ENCODE measurements around the gene NFKBIE. TPM values are rescaled to one million over a fixed set of nuclear protein-coding genes. Genes with fewer than 3 reads are reported as not detected.

Gene NFKBIE
- total RNA-seq, 2 experiments from 2014 or later = 17.2 to 19.9 TPM

GRCh38 chr6:44230034-44230675 lies 35.2 kb downstream of the NFKBIE start:
- ChIA-PET CTCF (interaction anchor here (0.5 to 1.0 kb wide), 3 partner anchors 17 to 600 kb away, joined by 3 to 4 read pairs (median 4); no protein-coding TSS in a partner anchor), POLR2A (no interaction called here)
- Mint-ChIP-seq H3K36me3 (ENCODE audit: low read depth) (peaks cover 45% of the 10 kb centered on the region), H3K9me3 (ENCODE audit: low read depth) (no peaks in the 10 kb centered on the region), H3K4me1 (peaks cover 5% of the 10 kb centered on the region), H3K27me3 (no peaks in the 10 kb centered on the region), H3K27ac (no peak overlapping the region), H3K4me3 (no peak overlapping the region)
- ATAC-seq (no peak), DNase-seq (no peak)
- intact Hi-C loops (cut with DNase I, micrococcal nuclease) = no loop called here

DNA sequence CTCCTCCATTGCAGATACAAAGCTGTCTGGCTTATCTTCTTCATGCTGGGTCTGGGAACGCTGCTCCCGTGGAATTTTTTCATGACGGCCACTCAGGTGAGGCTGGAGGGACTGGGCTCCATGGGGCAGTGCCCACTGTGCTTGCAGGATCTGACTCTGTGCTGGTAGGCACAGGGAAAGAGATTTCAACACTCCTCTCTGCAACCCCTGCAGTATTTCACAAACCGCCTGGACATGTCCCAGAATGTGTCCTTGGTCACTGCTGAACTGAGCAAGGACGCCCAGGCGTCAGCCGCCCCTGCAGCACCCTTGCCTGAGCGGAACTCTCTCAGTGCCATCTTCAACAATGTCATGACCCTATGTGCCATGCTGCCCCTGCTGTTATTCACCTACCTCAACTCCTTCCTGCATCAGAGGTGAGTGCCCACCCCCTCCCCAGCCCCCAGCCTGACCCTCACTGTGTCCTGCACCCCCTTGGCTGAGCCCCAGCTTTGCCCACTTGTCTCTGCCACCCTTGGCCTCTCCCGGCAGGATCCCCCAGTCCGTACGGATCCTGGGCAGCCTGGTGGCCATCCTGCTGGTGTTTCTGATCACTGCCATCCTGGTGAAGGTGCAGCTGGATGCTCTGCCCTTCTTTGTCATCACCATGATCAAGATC lies 35.8 kb downstream of the NFKBIE start:
- no peak overlapping the region for H3K4me3 Mint-ChIP-seq
- ChIA-PET POLR2A (no interaction called here), CTCF (no interaction called here)
- H3K4me1 Mint-ChIP-seq = peaks cover 12% of the 10 kb centered on the region
- H3K9me3 Mint-ChIP-seq (ENCODE audit: low read depth) = no peaks in the 10 kb centered on the region
- no peaks in the 10 kb centered on the region for H3K27me3 Mint-ChIP-seq
- H3K27ac Mint-ChIP-seq = no peak overlapping the region
- ATAC-seq (no peak), DNase-seq (no peak)
- intact Hi-C loops (cut with DNase I, micrococcal nuclease) = no loop called here
- H3K36me3 Mint-ChIP-seq (ENCODE audit: low read depth) = peaks cover 46% of the 10 kb centered on the region

DNA sequence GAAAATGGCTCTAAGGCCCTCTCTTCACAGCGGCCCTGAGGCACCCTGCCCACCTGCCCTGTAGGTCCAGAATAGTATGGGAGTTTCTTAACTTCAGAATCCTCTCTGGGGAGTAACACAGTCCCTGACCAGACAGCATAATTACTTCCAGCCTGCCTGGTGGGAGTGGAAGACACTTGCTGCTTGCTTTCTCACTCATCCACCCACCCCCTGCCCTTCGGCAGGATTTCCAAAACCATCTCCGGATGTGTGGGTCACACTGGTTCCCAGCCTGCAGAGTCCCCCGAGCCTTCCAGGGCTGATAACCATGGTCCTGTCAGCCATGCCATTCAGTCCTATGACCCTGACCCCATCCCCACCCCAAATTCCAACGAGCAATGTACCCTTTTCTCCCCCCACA lies 36.5 kb downstream of the NFKBIE start:
- Mint-ChIP-seq H3K4me3 (no peak overlapping the region), H3K4me1 (peaks cover 15% of the 10 kb centered on the region), H3K9me3 (ENCODE audit: low read depth) (no peaks in the 10 kb centered on the region), H3K27me3 (no peaks in the 10 kb centered on the region), H3K36me3 (ENCODE audit: low read depth) (peaks cover 45% of the 10 kb centered on the region), H3K27ac (no peak overlapping the region)
- ChIA-PET CTCF (no interaction called here), POLR2A (interaction anchor here (0.9 kb wide), 1 partner anchor 18 kb away, joined by 4 read pairs; the partner anchor contains the start of gene HSP90AB1)
- DNase-seq (no peak), ATAC-seq (no peak)
- intact Hi-C loops (cut with DNase I, micrococcal nuclease) = no loop called here

GRCh38 chr6:44228433-44228832 lies 36.9 kb downstream of the NFKBIE start:
- H3K36me3 Mint-ChIP-seq (ENCODE audit: low read depth) = peaks cover 41% of the 10 kb centered on the region
- DNase-seq = no peak
- H3K9me3 Mint-ChIP-seq (ENCODE audit: low read depth) = no peaks in the 10 kb centered on the region
- ChIA-PET CTCF (interaction anchor here (0.7 kb wide), 1 partner anchor 744 kb away, joined by 4 read pairs; no protein-coding TSS in a partner anchor), POLR2A (interaction anchor here (0.6 to 0.9 kb wide), 3 partner anchors 16 to 79 kb away, joined by 3 to 4 read pairs (median 3); partner anchors contain the start of gene HSP90AB1)
- H3K4me1 Mint-ChIP-seq = peaks cover 15% of the 10 kb centered on the region
- no peak overlapping the region for H3K4me3 Mint-ChIP-seq
- intact Hi-C loops (cut with DNase I, micrococcal nuclease) = no loop called here
- H3K27ac Mint-ChIP-seq = no peak overlapping the region
- no peaks in the 10 kb centered on the region for H3K27me3 Mint-ChIP-seq
- ATAC-seq = no peak

- H3K4me1 Mint-ChIP-seq = peaks cover 16% of the 10 kb centered on the region
- no peak overlapping the region for H3K4me3 Mint-ChIP-seq
- intact Hi-C loops (cut with DNase I, micrococcal nuclease) = no loop called here
- ChIA-PET POLR2A (interaction anchor here (0.6 to 0.9 kb wide), 3 partner anchors 15 to 79 kb away, joined by 3 to 4 read pairs (median 3); partner anchors contain the start of gene HSP90AB1), CTCF (interaction anchor here (0.7 kb wide), 1 partner anchor 744 kb away, joined by 4 read pairs; no protein-coding TSS in a partner anchor)
- DNase-seq (no peak), ATAC-seq (no peak)
- H3K27me3 Mint-ChIP-seq = no peaks in the 10 kb centered on the region
- peaks cover 40% of the 10 kb centered on the region for H3K36me3 Mint-ChIP-seq (ENCODE audit: low read depth)
- no peaks in the 10 kb centered on the region for H3K9me3 Mint-ChIP-seq (ENCODE audit: low read depth)
- H3K27ac Mint-ChIP-seq = no peak overlapping the region
These were observed 37.3 kb downstream of the NFKBIE start for GRCh38 chr6:44228031-44228430.

DNA sequence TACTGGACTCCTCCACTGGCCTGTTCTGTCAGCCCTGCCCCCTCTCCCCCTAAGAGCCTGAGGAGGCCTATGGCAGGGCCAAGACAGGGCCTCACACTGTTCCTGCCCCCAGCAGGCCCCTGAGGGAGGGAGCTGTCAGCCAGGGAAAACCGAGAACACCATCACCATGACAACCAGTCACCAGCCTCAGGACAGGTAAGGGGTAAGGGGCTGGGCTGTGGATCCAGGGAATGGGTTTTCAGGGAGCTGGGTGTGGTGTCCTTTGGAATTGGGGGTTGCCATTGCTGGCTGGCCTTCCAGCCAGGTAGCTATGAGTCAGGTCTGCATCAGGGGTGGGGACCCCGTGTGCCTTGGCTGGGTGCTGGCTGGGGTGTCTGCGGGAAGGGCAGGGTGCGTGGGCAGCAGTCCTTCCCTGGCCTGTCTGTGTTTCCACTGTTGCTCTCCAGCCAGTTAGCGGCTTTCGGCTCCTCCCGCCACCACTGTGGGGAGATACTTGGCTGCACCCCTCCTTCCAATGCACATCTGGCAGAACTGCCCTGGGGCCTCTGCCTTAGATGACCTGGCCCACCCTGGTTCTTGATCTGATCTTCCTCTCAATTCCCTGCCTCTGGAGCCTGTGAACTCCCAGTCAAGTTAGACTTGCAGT lies 38.1 kb downstream of the NFKBIE start:
- ChIA-PET CTCF (interaction anchor here (0.6 to 0.9 kb wide), 2 partner anchors 9 to 78 kb away, joined by 3 read pairs; no protein-coding TSS in a partner anchor), POLR2A (no interaction called here)
- H3K27ac Mint-ChIP-seq = no peak overlapping the region
- intact Hi-C loops (cut with DNase I, micrococcal nuclease) = no loop called here
- no peak overlapping the region for H3K4me3 Mint-ChIP-seq
- H3K9me3 Mint-ChIP-seq (ENCODE audit: low read depth) = no peaks in the 10 kb centered on the region
- no peak for DNase-seq
- H3K36me3 Mint-ChIP-seq (ENCODE audit: low read depth) = peaks cover 35% of the 10 kb centered on the region
- H3K4me1 Mint-ChIP-seq = peaks cover 24% of the 10 kb centered on the region
- H3K27me3 Mint-ChIP-seq = no peaks in the 10 kb centered on the region
- ATAC-seq = no peak

- H3K36me3 Mint-ChIP-seq (ENCODE audit: low read depth) = peaks cover 31% of the 10 kb centered on the region
- peaks cover 30% of the 10 kb centered on the region for H3K4me1 Mint-ChIP-seq
- no peaks in the 10 kb centered on the region for H3K9me3 Mint-ChIP-seq (ENCODE audit: low read depth)
- ChIA-PET CTCF (interaction anchor here (0.6 to 0.9 kb wide), 2 partner anchors 9 to 79 kb away, joined by 3 read pairs; no protein-coding TSS in a partner anchor), POLR2A (no interaction called here)
- H3K27ac Mint-ChIP-seq = no peak overlapping the region
- H3K27me3 Mint-ChIP-seq = no peaks in the 10 kb centered on the region
- ATAC-seq (no peak), DNase-seq (no peak)
- H3K4me3 Mint-ChIP-seq = no peak overlapping the region
- intact Hi-C loops (cut with DNase I, micrococcal nuclease) = no loop called here
These were observed 38.8 kb downstream of the NFKBIE start for GRCh38 chr6:44226368-44227147.

DNA sequence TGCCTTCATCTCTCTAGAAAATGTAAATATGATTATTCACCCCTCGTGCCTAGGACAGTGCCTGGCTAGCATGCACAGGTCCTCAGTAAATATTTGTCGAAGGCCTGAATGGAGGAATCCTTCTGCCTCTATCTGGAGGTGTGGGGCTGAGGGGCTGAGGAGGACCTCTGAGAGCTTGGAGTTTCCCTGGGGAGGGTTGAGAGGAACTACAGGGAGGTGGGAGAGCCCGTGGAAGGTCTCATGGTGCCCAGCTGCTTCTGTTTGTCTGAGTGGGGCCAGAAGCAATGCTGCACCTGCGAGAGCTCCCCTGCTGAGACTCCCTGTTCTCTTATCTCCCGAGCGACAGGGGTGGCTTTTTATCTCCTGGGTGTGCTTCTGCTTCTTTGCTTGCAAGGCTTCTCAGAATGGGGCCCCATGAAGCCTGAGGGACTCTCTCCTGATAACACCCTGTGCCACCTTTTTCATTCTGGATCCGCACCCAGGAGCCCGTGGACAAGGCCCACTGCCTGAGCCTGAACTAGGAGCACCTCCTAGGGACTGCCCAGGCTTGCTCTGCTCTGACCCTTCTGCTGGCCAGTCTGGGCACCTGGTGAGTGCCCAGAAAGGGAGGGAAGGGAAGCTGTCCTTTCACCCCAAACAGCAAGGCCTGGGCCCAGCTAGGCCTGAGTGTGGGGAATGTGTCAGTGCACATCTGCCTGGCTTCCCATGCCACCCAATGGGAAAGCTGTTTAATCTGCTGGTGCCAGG lies 39.6 kb downstream of the NFKBIE start:
- Mint-ChIP-seq H3K4me3 (peak overlapping the region; percentile 46), H3K27me3 (no peaks in the 10 kb centered on the region), H3K27ac (no peak overlapping the region), H3K4me1 (peaks cover 35% of the 10 kb centered on the region), H3K36me3 (ENCODE audit: low read depth) (peaks cover 23% of the 10 kb centered on the region), H3K9me3 (ENCODE audit: low read depth) (no peaks in the 10 kb centered on the region)
- intact Hi-C loops (cut with DNase I, micrococcal nuclease) = loop anchor here in 1 of 2 experiments (2.0 kb wide), 2 partner anchors 39 to 53 kb away; partner anchors contain the start of gene NFKBIE
- POLR2A ChIA-PET = no interaction called here
- CTCF ChIA-PET = interaction anchor here (1.2 to 1.8 kb wide), 2 partner anchors 9 to 12 kb away, joined by 3 to 15 read pairs; no protein-coding TSS in a partner anchor
- DNase-seq (no peak), ATAC-seq (no peak)

GRCh38 chr6:44224965-44225305 lies 40.4 kb downstream of the NFKBIE start:
- no peaks in the 10 kb centered on the region for H3K27me3 Mint-ChIP-seq
- ATAC-seq (no peak), DNase-seq (no peak)
- H3K36me3 Mint-ChIP-seq (ENCODE audit: low read depth) = peaks cover 17% of the 10 kb centered on the region
- H3K4me1 Mint-ChIP-seq = peaks cover 37% of the 10 kb centered on the region
- CTCF ChIA-PET = interaction anchor here (0.5 to 1.8 kb wide), 18 partner anchors 8 to 1027 kb away, joined by 3 to 15 read pairs (median 4); partner anchors contain the start of genes AARS2, HSP90AB1 and SLC35B2
- H3K9me3 Mint-ChIP-seq (ENCODE audit: low read depth) = no peaks in the 10 kb centered on the region
- H3K27ac Mint-ChIP-seq = no peak overlapping the region
- POLR2A ChIA-PET = interaction anchor here (0.9 to 3.2 kb wide), 7 partner anchors 13 to 88 kb away, joined by 3 to 55 read pairs (median 5); partner anchors contain the start of genes AARS2, HSP90AB1 and SLC35B2
- intact Hi-C loops (cut with DNase I, micrococcal nuclease) = loop anchor here in 1 of 2 experiments (1.0 to 2.0 kb wide), 3 partner anchors 12 to 52 kb away; partner anchors contain the start of gene NFKBIE
- peak overlapping the region; percentile 83 for H3K4me3 Mint-ChIP-seq

Data from activated CD4-positive, alpha-beta T cell treated with anti-CD3 and anti-CD28 coated beads for 36 hours (primary cell).